Stomach (tissue), 4 donors: Measurements from ENCODE around the gene LIPA.

Experiments
- CTCF ChIP-seq, 7 experiments: fragments of 450-650 bp in 4 of 7; fragments of 200-600 bp in 3 of 7; sonication (generic) in 3 of 7; IDR thresholded peaks; one replicate each; pipeline ENCODE4 v1.5.1; 2016 to 2019; ENCODE audit warnings: antibody characterized with exemption in 7 of 7, control low read depth in 2 of 7, mild to moderate bottlenecking in 1 of 7
- POLR2A ChIP-seq, 4 donors: fragments of 450-650 bp; IDR thresholded peaks; one replicate each; pipeline ENCODE4 v1.6.1; 2016; ENCODE audit warnings: antibody characterized with exemption in 4 of 4, control low read depth in 2 of 4, mild to moderate bottlenecking in 1 of 4, moderate library complexity in 1 of 4

DNA sequence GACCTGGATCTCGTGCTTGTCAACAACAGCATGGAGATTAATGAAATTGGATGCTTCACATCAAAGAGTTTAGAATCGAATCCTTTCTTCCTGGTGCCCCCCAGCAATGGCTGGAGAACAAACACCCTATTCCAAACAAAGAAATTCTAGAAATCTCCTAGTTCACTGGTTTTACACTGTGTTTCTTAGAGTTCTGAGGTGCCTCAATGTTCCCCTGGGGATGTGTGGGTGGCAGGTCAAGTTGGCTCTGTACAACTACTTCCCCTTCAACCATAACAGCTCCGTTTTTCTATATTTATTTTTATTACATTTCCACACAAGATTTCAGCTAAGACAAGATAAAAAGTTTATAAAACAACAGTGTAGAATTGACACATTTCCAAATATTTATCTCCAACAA lies 66.9 kb downstream of the LIPA start:
- TF ChIP-seq CTCF (IDR thresholded peaks at IDR 0.05) (no peak), POLR2A (IDR thresholded peaks at IDR 0.05) (no peak)
